KG1 (cell line): ENCODE data around the gene MCF2L.

Experiments used
- DNase-seq: peaks from one replicate; lab custom pipeline; 2025; lab: John Stamatoyannopoulos, UW

MCF2L gene

DNA sequence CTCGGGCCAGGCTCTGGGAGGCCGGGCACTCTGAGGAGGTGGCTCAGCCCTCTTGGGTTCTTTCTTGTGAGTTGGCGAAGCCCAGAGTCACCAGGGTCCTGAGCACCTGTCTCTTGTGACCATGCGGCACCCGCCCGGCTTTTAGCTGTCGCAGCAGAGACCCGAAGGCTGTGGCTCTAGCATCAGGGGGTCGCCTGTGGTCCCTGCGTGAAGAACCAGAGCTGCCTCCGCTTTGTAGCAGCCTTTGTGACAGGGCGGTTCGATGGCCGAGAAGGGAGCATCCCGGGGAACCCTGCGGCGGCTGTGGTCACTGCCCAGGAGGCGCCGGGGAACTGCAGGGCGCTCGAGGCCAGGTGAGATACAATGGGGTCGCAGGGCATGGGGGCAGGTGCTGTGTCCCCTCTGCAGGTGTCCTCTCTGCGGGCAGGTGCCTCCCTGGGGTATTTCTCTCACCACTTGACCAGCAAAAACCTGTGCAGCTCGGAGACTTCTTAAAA is 10.4 kb downstream of the MCF2L start:
- no peak for DNase-seq

DNA sequence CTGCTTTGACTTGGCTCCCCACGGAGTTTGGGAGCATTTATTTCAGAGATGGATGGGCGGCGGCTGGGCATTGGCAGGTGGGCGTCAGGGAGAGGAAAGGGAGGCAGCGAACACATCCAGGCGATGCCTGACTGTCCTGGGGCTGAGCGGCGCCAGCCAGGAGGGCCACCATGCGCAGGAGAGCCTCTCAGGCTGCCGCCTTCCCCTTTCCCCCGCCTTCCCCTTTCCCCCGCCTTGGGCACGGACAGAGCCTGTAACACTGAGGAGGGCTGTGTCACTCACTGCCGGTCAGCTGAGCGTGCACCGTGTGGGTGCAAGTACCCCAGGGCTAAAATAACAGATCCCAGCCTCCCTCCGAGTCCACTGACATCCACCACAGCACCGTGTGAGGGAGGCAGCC is 11.4 kb downstream of the MCF2L start:
- DNase-seq: no peak

DNA sequence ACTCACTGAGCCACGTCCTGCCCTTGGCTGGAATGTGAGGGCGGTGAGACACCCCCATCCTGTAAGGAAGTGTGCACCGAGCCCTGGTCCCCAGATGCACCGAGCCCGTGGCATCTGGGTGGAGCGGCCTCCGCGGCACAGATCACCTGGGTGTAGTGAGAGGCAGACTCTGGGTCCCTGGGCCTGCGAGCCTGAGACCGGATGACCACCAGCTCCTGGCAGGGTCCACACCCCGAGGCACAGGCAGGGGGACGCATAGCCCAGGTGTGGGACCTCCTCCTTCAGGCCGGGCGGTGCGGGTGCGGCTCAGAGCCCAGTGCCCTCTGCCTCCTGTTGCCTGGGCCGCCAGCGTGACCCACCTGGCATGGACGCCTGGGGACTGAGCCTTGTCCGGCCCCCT is 12.4 kb downstream of the MCF2L start:
- DNase-seq: no peak

DNA sequence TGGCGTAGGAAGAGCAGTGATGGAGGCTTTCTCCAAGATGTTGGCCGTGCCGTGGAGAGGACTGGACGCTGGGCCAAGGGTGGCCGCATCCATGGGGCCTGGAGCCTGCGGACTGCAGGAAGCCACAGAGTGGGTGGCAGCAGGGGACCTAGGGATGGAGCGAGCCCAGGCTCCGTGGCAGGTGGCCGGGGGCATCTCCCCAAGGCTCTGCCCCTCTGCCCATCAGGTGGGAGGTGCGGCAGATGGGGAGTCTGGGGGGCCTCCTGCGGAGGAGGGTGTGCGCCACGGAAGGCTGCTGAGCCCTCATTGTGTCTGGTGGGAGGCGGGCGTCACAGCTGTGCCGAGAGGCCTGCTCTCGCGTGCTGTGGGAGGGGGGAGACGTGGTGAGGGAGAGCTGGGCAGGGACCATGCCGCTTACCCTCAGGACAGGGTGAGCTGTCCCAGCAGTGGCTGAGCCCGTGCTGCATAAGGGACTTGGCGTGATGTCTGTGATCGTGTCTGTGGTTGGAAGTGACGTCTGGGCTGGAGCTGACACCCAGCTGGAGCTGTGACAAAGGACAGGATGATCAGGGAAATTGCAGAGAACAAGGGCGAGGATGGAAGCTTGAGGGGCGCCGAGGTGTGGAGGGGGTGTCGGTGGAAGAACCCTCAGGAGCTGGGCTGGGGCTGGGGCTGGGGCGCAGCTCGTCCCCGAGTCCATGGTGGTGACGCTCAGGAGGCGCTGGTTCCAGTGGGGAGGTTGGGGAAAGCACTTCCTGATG is 13.4 kb downstream of the MCF2L start:
- no peak for DNase-seq

DNA sequence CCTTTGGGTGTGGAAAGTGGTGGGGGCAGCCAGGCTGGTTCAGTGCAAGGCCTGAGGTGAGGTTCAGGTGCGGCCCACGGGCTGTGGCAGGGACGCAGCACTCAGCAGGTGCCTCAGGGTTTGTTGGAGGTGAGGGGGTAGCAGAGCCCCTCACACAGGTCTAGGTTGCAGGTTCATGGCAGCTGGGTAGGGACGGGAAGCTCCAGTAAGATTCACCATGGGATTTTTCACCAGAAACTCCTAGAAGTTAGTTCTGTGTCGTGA is 14.0 kb downstream of the MCF2L start:
- no peak for DNase-seq

- DNase-seq: no peak
These were observed 14.6 kb downstream of the MCF2L start for GRCh38 chr13:112983428-112984196.

- DNase-seq: no peak
These were observed 15.5 kb downstream of the MCF2L start for GRCh38 chr13:112984501-112984900.

DNA sequence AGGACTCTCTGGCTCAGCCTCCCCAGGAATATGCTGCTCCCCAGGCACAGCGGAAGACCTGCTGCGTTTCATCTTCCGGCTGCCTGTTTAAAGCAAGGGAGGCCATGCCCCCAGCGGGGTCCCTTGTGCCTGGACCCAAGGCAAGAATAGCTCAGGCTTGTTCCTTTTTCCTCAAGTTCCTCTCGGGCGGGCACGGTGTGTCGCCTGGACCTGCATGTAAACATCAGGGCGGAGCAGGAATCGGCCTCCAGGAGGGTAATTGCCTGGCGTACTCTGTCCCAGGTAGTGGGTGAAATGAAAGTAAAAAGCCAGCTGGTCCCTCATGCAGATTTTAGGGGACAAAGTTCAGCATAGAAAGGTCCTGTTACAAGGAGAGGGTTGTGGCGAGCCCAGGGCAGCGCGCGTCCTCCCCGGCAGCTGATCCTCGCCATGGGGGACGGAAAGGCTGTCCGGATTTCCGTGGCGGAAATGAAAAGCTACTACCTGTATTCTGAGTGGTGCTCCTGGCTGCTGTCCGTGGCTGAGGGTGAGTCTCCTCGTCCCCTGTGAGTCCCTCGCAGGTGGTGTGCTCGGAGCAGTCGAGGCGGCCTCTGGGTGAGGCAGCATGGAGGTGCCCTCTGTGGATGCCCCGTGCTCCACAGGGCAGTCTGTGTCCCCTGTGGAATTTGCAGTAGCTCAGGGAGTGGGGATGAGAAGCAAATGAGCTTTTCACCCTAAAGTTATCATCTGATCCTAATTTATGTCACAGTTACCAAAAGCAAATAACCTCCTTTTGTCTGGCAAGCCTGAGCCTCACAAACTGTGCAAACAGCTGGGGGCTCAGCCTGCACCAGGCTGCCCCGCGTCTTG is 16.2 kb downstream of the MCF2L start:
- no peak for DNase-seq

DNA sequence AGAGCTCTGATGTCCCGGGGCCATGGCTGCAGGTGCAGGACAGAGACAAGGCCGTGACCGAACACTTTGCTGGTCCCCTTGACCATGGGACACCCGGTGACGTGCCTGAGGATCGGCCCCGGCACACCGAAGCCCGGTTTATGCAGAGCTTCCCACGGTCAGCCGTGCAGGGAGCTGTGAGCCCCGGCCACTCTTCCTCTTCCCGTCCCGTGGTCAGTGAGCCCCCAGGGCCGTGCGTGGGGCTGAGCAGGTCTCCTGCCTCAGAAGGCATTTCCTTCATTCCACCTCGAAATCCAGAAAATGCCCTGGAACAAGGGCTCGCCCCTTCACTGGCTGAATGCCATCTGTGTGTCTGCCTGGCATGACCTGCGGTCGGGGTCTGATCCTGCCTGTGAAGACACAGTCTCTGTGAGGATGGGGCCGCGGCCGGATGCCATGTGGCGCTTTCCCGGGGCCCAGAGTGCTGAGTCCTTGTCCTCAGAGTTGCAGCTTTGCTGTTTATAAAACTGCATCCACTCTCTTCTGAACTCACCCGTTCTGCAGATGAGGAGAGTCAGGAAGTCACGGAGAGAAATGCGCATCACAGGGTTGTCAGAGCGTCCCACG is 16.9 kb downstream of the MCF2L start:
- no peak for DNase-seq

GRCh38 chr13:112986470-112986869 is 17.5 kb downstream of the MCF2L start:
- DNase-seq: no peak

GRCh38 chr13:112986946-112987681 is 18.1 kb downstream of the MCF2L start:
- no peak for DNase-seq

- DNase-seq: no peak
These were observed 18.6 kb downstream of the MCF2L start for GRCh38 chr13:112987682-112988024.

- DNase-seq: no peak
These were observed 21.8 kb downstream of the MCF2L start for GRCh38 chr13:112990783-112991182.

GRCh38 chr13:112991609-112992008 is 22.6 kb downstream of the MCF2L start:
- no peak for DNase-seq

DNA sequence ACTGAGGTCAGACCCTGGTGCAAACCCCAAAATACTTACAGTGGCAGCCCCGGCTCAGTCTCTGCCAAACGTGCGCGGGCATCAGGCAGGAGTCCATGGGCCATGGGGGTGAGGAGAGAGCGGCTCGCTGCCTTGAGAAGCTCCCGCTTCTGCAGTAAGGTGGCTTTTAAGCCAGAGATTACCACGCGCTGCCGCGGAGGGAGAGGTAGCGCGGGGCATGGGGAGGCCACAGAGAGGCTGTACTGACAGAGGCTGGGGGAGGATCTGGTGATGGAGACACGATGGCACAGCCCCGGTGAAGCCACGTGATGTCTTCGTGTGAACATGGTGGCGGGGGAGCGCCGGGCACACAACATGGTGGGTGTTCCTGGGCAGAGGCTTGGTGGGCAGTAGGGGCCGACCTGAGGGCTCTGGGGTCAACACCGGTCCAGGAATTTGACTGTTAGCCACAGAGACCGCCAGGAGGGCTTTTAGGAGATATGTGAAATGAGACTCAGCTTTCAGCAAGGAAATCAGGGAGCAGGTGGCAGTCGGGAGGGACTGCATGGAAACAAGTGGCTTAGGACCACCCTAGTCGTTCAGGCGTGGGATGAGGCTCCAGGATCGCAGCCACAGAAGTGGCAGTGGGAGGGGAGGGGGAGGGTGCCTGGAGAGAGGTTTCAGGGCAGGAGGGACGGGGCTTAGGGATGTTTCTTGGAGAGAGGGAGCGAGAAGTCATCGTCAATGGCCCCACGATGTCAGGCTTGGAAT is 24.1 kb downstream of the MCF2L start:
- DNase-seq: no peak

- no peak for DNase-seq
These were observed 25.2 kb downstream of the MCF2L start for GRCh38 chr13:112994084-112994780.

- DNase-seq: no peak
These were observed 25.9 kb downstream of the MCF2L start for GRCh38 chr13:112994781-112995355.

GRCh38 chr13:112995395-112996191 is 26.6 kb downstream of the MCF2L start:
- DNase-seq: no peak

- no peak for DNase-seq
These were observed 27.7 kb downstream of the MCF2L start for GRCh38 chr13:112996671-112997091.
